HepG2 (cell line): Measurements from ENCODE around the gene ANAPC16. TPM values are rescaled to one million over a fixed set of nuclear protein-coding genes. Genes with fewer than 3 reads are reported as not detected.

ENCODE experiments used
- BCL6 ChIP-seq: IDR thresholded peaks from 2 replicates; pipeline ENCODE4 v1.6.1; 2016; ENCODE audit warnings: missing genetic modification reagents, missing compliant biosample characterization
- ELF1 ChIP-seq: sonication (generic); formaldehyde crosslinking; IDR thresholded peaks from 2 replicates; pipeline ENCODE4 v1.4.0; 2020; ENCODE audit warnings: missing genetic modification reagents
- GABPA ChIP-seq, 2 experiments: IDR thresholded peaks; 2 replicates each; pipeline ENCODE4 v1.6.1; 2011 to 2016; ENCODE audit warnings: low read depth in 2 of 2, low read length in 1 of 2, missing biosample characterization in 1 of 2, missing genetic modification characterization in 1 of 2
- IRF2 ChIP-seq: IDR thresholded peaks from 2 replicates; pipeline ENCODE4 v1.6.1; 2018; ENCODE audit warnings: missing genetic modification reagents, missing compliant biosample characterization
- MAFK ChIP-seq, 2 experiments: IDR thresholded peaks in 1 of 2; conservative IDR thresholded peaks in 1 of 2; 2 replicates each; pipeline ENCODE4 v1.6.1; 2011; ENCODE audit warnings: improper control_type of control experiment in 2 of 2, low read length in 2 of 2
- PCBP1 ChIP-seq: fragments of 200-400 bp; formaldehyde crosslinking; IDR thresholded peaks from 2 replicates; pipeline ENCODE4 v1.6.1; 2017; ENCODE audit warnings: mild to moderate bottlenecking, low read depth, low read length, borderline replicate concordance
- PHF5A ChIP-seq: IDR thresholded peaks from one replicate; pipeline ENCODE4 v1.6.1; 2018; ENCODE audit warnings: low read depth, missing genetic modification reagents; ENCODE audit not compliant: unreplicated experiment
- PHF8 ChIP-seq: sonication (generic); formaldehyde crosslinking; IDR thresholded peaks from 2 replicates; pipeline ENCODE4 v1.5.0; 2020; ENCODE audit warnings: missing genetic modification reagents
- SALL2 ChIP-seq: sonication (generic); formaldehyde crosslinking; IDR thresholded peaks from 2 replicates; pipeline ENCODE4 v1.8.1; 2023; ENCODE audit warnings: mild to moderate bottlenecking, missing genetic modification reagents, inconsistent platforms
- SOX6 ChIP-seq, 2 experiments: fragments of 450-650 bp in 1 of 2; sonication (generic) in 1 of 2; formaldehyde crosslinking in 1 of 2; IDR thresholded peaks; 2 replicates each; pipeline versions ENCODE4 v1.4.0 to v1.6.1; 2017 to 2020; ENCODE audit warnings: antibody characterized with exemption in 1 of 2, mild to moderate bottlenecking in 1 of 2, missing genetic modification reagents in 1 of 2
- ZC3H4 ChIP-seq: sonication (generic); formaldehyde crosslinking; IDR thresholded peaks from 2 replicates; pipeline ENCODE4 v1.4.0; 2020; ENCODE audit warnings: missing genetic modification reagents, borderline replicate concordance
- ZFP82 ChIP-seq: sonication (generic); formaldehyde crosslinking; IDR thresholded peaks from 2 replicates; pipeline ENCODE4 v1.5.1; 2020; ENCODE audit warnings: mild to moderate bottlenecking, missing genetic modification reagents, borderline replicate concordance
- ZMAT3 ChIP-seq: sonication (generic); formaldehyde crosslinking; conservative IDR thresholded peaks from 2 replicates; pipeline ENCODE4 v1.7.0; 2021; ENCODE audit warnings: missing genetic modification reagents
- ZNF468 ChIP-seq: sonication (generic); formaldehyde crosslinking; IDR thresholded peaks from 2 replicates; pipeline ENCODE4 v1.8.0; 2022; ENCODE audit warnings: mild to moderate bottlenecking, moderate library complexity, missing genetic modification reagents
- ZNF546 ChIP-seq: sonication (generic); formaldehyde crosslinking; conservative IDR thresholded peaks from 2 replicates; pipeline ENCODE4 v1.8.1; 2023; ENCODE audit warnings: mild to moderate bottlenecking, missing genetic modification reagents
- ZNF547 ChIP-seq: sonication (generic); formaldehyde crosslinking; IDR thresholded peaks from 2 replicates; pipeline ENCODE4 v1.5.1; 2020; ENCODE audit warnings: mild to moderate bottlenecking, missing genetic modification reagents
- ZNF605 ChIP-seq: sonication (generic); formaldehyde crosslinking; IDR thresholded peaks from 2 replicates; pipeline ENCODE4 v1.8.0; 2022; ENCODE audit warnings: mild to moderate bottlenecking, missing genetic modification reagents
- ZNF674 ChIP-seq: sonication (generic); formaldehyde crosslinking; IDR thresholded peaks from 2 replicates; pipeline ENCODE4 v1.5.0; 2020; ENCODE audit warnings: low read depth, mild to moderate bottlenecking, missing genetic modification reagents
- ZNF775 ChIP-seq: sonication (generic); formaldehyde crosslinking; IDR thresholded peaks from 2 replicates; pipeline ENCODE4 v1.4.0; 2020; ENCODE audit warnings: missing genetic modification reagents, mild to moderate bottlenecking, moderate library complexity, borderline replicate concordance
- polyA plus RNA-seq, 8 experiments: library from polyadenylated mRNA; depleted of rRNA in 3 of 8; stranded (reverse) in 7 of 8; unstranded in 1 of 8; fragments of >200 nt; fragmentation: Illumina TruSeq in 4 of 8; extraction: Trizol in 4 of 8; gene quantifications; 2 replicates each; pipeline versions ENCODE4 v1.2.1 to v1.2.3, GENCODE V29; 2011 to 2016; ENCODE audit warnings: low read depth in 4 of 8, missing spikeins in 1 of 8, mixed read lengths in 1 of 8; ENCODE audit not compliant: insufficient read depth in 1 of 8
- total RNA-seq, 5 experiments: library from RNA; depleted of rRNA; stranded (reverse); fragments of >200 nt; fragmentation: Illumina TruSeq; extraction: Trizol; gene quantifications; 2 replicates each; pipeline ENCODE4 v1.2.3, GENCODE V29; 2016; ENCODE audit warnings: low read depth in 1 of 5
- TF ChIP-seq, protein P1 (sequence below): sonication (generic); formaldehyde crosslinking; IDR thresholded peaks from 2 replicates; pipeline ENCODE4 v1.4.0; 2020; ENCODE audit warnings: mild to moderate bottlenecking, low read depth, missing genetic modification reagents
- TF ChIP-seq, protein P2 (sequence below): sonication (generic); formaldehyde crosslinking; IDR thresholded peaks from 2 replicates; pipeline ENCODE4 v1.5.1; 2020; ENCODE audit warnings: mild to moderate bottlenecking, missing genetic modification reagents, moderate library complexity

ANAPC16 gene
- total and polyA plus RNA-seq, 2 of the 13 experiments (the other 11 are each of a cell fraction or from before 2014, with no cell fraction given): 74.8 to 89.4 TPM

DNA sequence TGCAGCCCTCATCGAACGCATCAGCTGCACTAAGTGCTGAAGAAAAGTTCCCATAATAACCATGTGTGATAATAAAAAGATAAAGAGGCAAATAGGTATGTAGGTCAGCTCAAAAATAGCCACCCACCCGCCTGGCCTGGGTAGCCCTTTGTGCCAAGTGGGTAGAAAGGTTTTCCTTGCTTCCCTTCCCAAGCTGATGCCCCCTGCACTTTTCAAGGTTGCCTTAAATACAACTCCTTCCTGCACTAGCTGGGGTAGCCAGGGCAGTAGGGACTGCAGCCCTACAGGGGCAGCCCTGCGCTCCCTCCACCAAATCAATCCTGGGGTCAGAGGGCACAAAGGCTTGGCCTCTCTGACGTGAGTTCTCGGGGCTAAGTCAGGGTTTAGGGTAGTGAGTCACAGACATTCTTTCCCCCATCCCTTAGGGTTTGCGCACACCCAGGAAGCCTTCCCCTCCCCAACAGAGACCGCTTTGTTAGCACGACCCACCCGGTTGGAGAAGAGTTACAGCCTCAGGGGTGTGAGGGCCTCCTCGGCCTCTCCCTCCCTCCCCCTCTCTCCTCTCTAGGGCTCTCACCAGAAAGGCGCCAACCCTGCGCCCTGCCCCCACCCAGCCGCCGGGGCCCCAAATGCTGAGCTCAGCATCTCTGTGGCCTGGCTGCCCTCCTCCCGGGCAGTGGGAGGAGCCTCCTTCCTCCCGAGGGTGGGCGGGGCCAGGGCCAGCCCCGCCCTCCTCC, 44.6 kb downstream of the ANAPC16 start (continued):
- TF ChIP-seq, protein P1, sequence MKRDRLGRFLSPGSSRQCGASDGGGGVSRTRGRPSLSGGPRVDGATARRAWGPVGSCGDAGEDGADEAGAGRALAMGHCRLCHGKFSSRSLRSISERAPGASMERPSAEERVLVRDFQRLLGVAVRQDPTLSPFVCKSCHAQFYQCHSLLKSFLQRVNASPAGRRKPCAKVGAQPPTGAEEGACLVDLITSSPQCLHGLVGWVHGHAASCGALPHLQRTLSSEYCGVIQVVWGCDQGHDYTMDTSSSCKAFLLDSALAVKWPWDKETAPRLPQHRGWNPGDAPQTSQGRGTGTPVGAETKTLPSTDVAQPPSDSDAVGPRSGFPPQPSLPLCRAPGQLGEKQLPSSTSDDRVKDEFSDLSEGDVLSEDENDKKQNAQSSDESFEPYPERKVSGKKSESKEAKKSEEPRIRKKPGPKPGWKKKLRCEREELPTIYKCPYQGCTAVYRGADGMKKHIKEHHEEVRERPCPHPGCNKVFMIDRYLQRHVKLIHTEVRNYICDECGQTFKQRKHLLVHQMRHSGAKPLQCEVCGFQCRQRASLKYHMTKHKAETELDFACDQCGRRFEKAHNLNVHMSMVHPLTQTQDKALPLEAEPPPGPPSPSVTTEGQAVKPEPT (CRISPR knock-in tag): no peak
- TF ChIP-seq, protein P2, sequence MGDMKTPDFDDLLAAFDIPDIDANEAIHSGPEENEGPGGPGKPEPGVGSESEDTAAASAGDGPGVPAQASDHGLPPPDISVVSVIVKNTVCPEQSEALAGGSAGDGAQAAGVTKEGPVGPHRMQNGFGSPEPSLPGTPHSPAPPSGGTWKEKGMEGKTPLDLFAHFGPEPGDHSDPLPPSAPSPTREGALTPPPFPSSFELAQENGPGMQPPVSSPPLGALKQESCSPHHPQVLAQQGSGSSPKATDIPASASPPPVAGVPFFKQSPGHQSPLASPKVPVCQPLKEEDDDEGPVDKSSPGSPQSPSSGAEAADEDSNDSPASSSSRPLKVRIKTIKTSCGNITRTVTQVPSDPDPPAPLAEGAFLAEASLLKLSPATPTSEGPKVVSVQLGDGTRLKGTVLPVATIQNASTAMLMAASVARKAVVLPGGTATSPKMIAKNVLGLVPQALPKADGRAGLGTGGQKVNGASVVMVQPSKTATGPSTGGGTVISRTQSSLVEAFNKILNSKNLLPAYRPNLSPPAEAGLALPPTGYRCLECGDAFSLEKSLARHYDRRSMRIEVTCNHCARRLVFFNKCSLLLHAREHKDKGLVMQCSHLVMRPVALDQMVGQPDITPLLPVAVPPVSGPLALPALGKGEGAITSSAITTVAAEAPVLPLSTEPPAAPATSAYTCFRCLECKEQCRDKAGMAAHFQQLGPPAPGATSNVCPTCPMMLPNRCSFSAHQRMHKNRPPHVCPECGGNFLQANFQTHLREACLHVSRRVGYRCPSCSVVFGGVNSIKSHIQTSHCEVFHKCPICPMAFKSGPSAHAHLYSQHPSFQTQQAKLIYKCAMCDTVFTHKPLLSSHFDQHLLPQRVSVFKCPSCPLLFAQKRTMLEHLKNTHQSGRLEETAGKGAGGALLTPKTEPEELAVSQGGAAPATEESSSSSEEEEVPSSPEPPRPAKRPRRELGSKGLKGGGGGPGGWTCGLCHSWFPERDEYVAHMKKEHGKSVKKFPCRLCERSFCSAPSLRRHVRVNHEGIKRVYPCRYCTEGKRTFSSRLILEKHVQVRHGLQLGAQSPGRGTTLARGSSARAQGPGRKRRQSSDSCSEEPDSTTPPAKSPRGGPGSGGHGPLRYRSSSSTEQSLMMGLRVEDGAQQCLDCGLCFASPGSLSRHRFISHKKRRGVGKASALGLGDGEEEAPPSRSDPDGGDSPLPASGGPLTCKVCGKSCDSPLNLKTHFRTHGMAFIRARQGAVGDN (CRISPR knock-in tag): peak; percentile 96
- TF ChIP-seq ZNF775 (CRISPR knock-in tag) (no peak), PHF5A (CRISPR knock-in tag) (peak; percentile 91), ZC3H4 (CRISPR knock-in tag) (no peak), ZNF605 (CRISPR knock-in tag) (peak; percentile 7), ZNF547 (CRISPR knock-in tag) (0 out of 2 replicates have a peak, but pooled peaks have one; percentile 23), ZNF468 (CRISPR knock-in tag) (no peak), IRF2 (CRISPR knock-in tag) (peak; percentile 88; the same call in 1 of the 2 replicates), ZMAT3 (CRISPR knock-in tag) (peak; percentile 91), ZNF546 (0 out of 2 replicates have a peak, but pooled peaks have one; percentile 20), ELF1 (CRISPR knock-in tag) (peak; percentile 51; the same call in 1 of the 2 replicates), BCL6 (CRISPR knock-in tag) (peak; percentile 73; the same call in 1 of the 2 replicates), PCBP1 (peak; percentile 89), SALL2 (CRISPR knock-in tag) (peak; percentile 25; the same call in 1 of the 2 replicates), ZFP82 (peak; percentile 75; the same call in 1 of the 2 replicates), MAFK (conservative IDR thresholded peaks at IDR 0.05 in 1 of 2, IDR thresholded peaks at IDR 0.05 in 1 of 2; ENCODE audit: low read length in 2 of 2) (peak; percentile 100), SOX6 (IDR thresholded peaks at IDR 0.05) (no peak), SOX6 (CRISPR knock-in tag; IDR thresholded peaks at IDR 0.05) (peak; percentile 67; the same call in 1 of the 2 replicates), PHF8 (CRISPR knock-in tag) (no peak; the same call in 1 of the 2 replicates), GABPA (IDR thresholded peaks at IDR 0.05; ENCODE audit: low read depth, low read length) (no peak), GABPA (CRISPR knock-in tag; IDR thresholded peaks at IDR 0.05; ENCODE audit: low read depth) (peak; percentile 45; the same call in 1 of the 2 replicates), ZNF674 (no peak)
